RPMI7951 (cell line): ENCODE measurements around the gene AKR1D1. TPM values are rescaled to one million over a fixed set of nuclear protein-coding genes. Genes with fewer than 3 reads are reported as not detected.
"Not testable (repeated sequence)": the region's sequence is repeated elsewhere in the genome, so short reads cannot be mapped to it uniquely, and the experiment has no call there.

Experiments used
- DNase-seq: peaks from one replicate; pipeline ENCODE4 v3.0.0-alpha.2; 2012; ENCODE audit warnings: low read depth
- total RNA-seq: library from RNA; depleted of rRNA; stranded (reverse); fragments of >200 nt; shearing (Covaris generic); gene quantifications from 2 replicates; pipeline ENCODE4 v1.2.3, GENCODE V29; 2014

AKR1D1 gene
- total RNA-seq, 1 experiment from 2014 or later, result not detected

GRCh38 chr7:138120140-138120827 lies 44.0 kb downstream of the AKR1D1 start:
- no peak for DNase-seq

- no peak for DNase-seq
These were observed 45.9 kb downstream of the AKR1D1 start for GRCh38 chr7:138122162-138122561.

- peak; percentile 81 for DNase-seq
These were observed 48.9 kb downstream of the AKR1D1 start for GRCh38 chr7:138125119-138125518.

GRCh38 chr7:138125598-138126111 lies 49.4 kb downstream of the AKR1D1 start:
- peak; percentile 70 for DNase-seq

- no peak for DNase-seq
These were observed 50.7 kb downstream of the AKR1D1 start for GRCh38 chr7:138126928-138127327.

GRCh38 chr7:138127996-138128395 lies 51.7 kb downstream of the AKR1D1 start:
- DNase-seq, result no peak

- DNase-seq, result no peak
These were observed 53.4 kb downstream of the AKR1D1 start for GRCh38 chr7:138129551-138130165.

- DNase-seq, result no peak
These were observed 61.3 kb downstream of the AKR1D1 start for GRCh38 chr7:138137423-138138171.

- no peak for DNase-seq
These were observed 62.0 kb downstream of the AKR1D1 start for GRCh38 chr7:138138244-138138643.

- DNase-seq, result no peak
These were observed 66.4 kb downstream of the AKR1D1 start for GRCh38 chr7:138142583-138143201.

GRCh38 chr7:138144958-138145357 lies 68.7 kb downstream of the AKR1D1 start:
- no peak for DNase-seq

- not testable (repeated sequence) for DNase-seq
These were observed 70.0 kb downstream of the AKR1D1 start for GRCh38 chr7:138146221-138146620.

GRCh38 chr7:138146757-138147734 lies 70.8 kb downstream of the AKR1D1 start:
- not testable (repeated sequence) for DNase-seq

- peak; percentile 44 for DNase-seq
These were observed 75.7 kb downstream of the AKR1D1 start for GRCh38 chr7:138151731-138152577.

- no peak for DNase-seq
These were observed 78.4 kb downstream of the AKR1D1 start for GRCh38 chr7:138154661-138155060.

GRCh38 chr7:138157702-138158101 lies 81.4 kb downstream of the AKR1D1 start:
- no peak for DNase-seq

- DNase-seq, result no peak
These were observed 82.7 kb downstream of the AKR1D1 start for GRCh38 chr7:138158739-138159528.

- DNase-seq, result peak; percentile 92
These were observed 85.4 kb downstream of the AKR1D1 start for GRCh38 chr7:138161600-138162081.

GRCh38 chr7:138162236-138162635 lies 86.0 kb downstream of the AKR1D1 start:
- DNase-seq, result no peak
